SK-N-SH treated with all-trans-retinoic acid at 6 μM for 48 hours (cell line): ENCODE results near the gene MMP19.

Source experiments
- ARNTL ChIP-seq: fragments of 450-650 bp; formaldehyde crosslinking; IDR thresholded peaks from 2 replicates; pipeline ENCODE4 v1.5.0; 2020; ENCODE audit warnings: low read depth, mild to moderate bottlenecking, moderate library complexity, borderline replicate concordance
- ESRRG ChIP-seq: fragments of 250-450 bp; sonication (Bioruptor Pico); IDR thresholded peaks from 2 replicates; pipeline ENCODE4 v1.6.1; 2021; ENCODE audit warnings: mild to moderate bottlenecking
- ISL1 ChIP-seq: fragments of 250-450 bp; sonication (Bioruptor Pico); IDR thresholded peaks from 2 replicates; pipeline ENCODE4 v2.1.2; 2022; ENCODE audit warnings: mild to moderate bottlenecking, moderate library complexity
- SNAI2 ChIP-seq: fragments of 250-450 bp; sonication (Bioruptor Pico); IDR thresholded peaks from 2 replicates; pipeline ENCODE4 v1.5.0; 2020; ENCODE audit warnings: mild to moderate bottlenecking, moderate library complexity
- ZFP3 ChIP-seq: fragments of 250-450 bp; sonication (Bioruptor Pico); IDR thresholded peaks from 2 replicates; pipeline ENCODE4 v1.5.0; 2020; ENCODE audit warnings: mild to moderate bottlenecking, moderate library complexity
- ZFP30 ChIP-seq: fragments of 450-650 bp; formaldehyde crosslinking; IDR thresholded peaks from 2 replicates; pipeline ENCODE4 v1.5.0; 2022; ENCODE audit warnings: mild to moderate bottlenecking, moderate library complexity
- ZNF565 ChIP-seq: fragments of 450-650 bp; formaldehyde crosslinking; conservative IDR thresholded peaks from 2 replicates; pipeline ENCODE4 v1.5.0; 2020; ENCODE audit warnings: low read depth, mild to moderate bottlenecking, moderate library complexity
- ZNF70 ChIP-seq: fragments of 450-650 bp; formaldehyde crosslinking; IDR thresholded peaks from 2 replicates; pipeline ENCODE4 v1.5.0; 2020; ENCODE audit warnings: mild to moderate bottlenecking, moderate library complexity
- TF ChIP-seq, protein P1 (sequence below): fragments of 250-450 bp; sonication (Bioruptor Pico); IDR thresholded peaks from 2 replicates; pipeline ENCODE4 v1.8.0; 2020; ENCODE audit warnings: mild to moderate bottlenecking, moderate library complexity, borderline replicate concordance

DNA sequence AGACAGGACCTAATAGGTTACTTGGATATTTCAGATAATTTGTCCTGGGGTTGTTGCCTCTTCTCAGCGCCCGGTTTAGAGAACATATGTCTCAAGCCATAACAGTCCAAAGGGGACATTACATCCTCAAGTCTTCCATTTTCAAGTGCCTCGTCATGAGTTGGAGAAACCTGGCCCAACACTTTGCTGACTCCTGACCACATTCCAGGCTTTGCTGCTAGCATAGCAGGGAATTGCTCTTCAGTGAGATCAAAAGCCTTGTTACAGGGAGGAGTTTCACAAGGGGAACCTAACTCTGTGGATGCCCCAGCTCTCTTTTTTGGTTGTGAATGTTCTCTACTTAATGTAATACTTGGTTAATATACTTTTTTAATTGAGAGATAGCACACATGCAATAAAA, 8.2 kb upstream of the MMP19 start:
- TF ChIP-seq ISL1 (CRISPR knock-in tag), result no peak
- TF ChIP-seq, protein P1, sequence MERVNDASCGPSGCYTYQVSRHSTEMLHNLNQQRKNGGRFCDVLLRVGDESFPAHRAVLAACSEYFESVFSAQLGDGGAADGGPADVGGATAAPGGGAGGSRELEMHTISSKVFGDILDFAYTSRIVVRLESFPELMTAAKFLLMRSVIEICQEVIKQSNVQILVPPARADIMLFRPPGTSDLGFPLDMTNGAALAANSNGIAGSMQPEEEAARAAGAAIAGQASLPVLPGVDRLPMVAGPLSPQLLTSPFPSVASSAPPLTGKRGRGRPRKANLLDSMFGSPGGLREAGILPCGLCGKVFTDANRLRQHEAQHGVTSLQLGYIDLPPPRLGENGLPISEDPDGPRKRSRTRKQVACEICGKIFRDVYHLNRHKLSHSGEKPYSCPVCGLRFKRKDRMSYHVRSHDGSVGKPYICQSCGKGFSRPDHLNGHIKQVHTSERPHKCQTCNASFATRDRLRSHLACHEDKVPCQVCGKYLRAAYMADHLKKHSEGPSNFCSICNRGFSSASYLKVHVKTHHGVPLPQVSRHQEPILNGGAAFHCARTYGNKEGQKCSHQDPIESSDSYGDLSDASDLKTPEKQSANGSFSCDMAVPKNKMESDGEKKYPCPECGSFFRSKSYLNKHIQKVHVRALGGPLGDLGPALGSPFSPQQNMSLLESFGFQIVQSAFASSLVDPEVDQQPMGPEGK, result no peak
- TF ChIP-seq ZNF565 (CRISPR knock-in tag), result no peak
- no peak for TF ChIP-seq ESRRG (CRISPR knock-in tag)
- no peak for TF ChIP-seq SNAI2
- no peak for TF ChIP-seq ARNTL (CRISPR knock-in tag)
- TF ChIP-seq ZFP3 (CRISPR knock-in tag), result no peak
- TF ChIP-seq ZNF70 (CRISPR knock-in tag), result no peak
- TF ChIP-seq ZFP30 (CRISPR knock-in tag), result no peak
